GM12873 (cell line): ENCODE measurements around the gene GCK.

Source experiments
- CTCF ChIP-seq: IDR thresholded peaks from 2 replicates; pipeline ENCODE4 v1.5.1; 2012; ENCODE audit warnings: low read depth, mild to moderate bottlenecking, moderate library complexity, low read length, control low read depth; ENCODE audit not compliant: insufficient read depth; ENCODE audit errors: missing control alignments

Gene GCK

GRCh38 chr7:44189993-44190872 is 994 bp upstream of the GCK start:
- no peak for TF ChIP-seq CTCF

- TF ChIP-seq CTCF: no peak
Observed at GRCh38 chr7:44188480-44189225, 586 bp downstream of the GCK start.

GRCh38 chr7:44187636-44188416 is 1.4 kb downstream of the GCK start:
- no peak for TF ChIP-seq CTCF

- no peak for TF ChIP-seq CTCF
Observed at GRCh38 chr7:44186736-44187135, 2.5 kb downstream of the GCK start.

GRCh38 chr7:44185729-44186128 is 3.5 kb downstream of the GCK start:
- no peak for TF ChIP-seq CTCF

- TF ChIP-seq CTCF: no peak
Observed at GRCh38 chr7:44184873-44185446, 4.3 kb downstream of the GCK start.
